ENCODE results near the gene TULP4. TPM values are rescaled to one million over a fixed set of nuclear protein-coding genes. Genes with fewer than 3 reads are reported as not detected.

Gene TULP4
- total RNA-seq, 1 donor from 2014 or later: 105 TPM

DNA sequence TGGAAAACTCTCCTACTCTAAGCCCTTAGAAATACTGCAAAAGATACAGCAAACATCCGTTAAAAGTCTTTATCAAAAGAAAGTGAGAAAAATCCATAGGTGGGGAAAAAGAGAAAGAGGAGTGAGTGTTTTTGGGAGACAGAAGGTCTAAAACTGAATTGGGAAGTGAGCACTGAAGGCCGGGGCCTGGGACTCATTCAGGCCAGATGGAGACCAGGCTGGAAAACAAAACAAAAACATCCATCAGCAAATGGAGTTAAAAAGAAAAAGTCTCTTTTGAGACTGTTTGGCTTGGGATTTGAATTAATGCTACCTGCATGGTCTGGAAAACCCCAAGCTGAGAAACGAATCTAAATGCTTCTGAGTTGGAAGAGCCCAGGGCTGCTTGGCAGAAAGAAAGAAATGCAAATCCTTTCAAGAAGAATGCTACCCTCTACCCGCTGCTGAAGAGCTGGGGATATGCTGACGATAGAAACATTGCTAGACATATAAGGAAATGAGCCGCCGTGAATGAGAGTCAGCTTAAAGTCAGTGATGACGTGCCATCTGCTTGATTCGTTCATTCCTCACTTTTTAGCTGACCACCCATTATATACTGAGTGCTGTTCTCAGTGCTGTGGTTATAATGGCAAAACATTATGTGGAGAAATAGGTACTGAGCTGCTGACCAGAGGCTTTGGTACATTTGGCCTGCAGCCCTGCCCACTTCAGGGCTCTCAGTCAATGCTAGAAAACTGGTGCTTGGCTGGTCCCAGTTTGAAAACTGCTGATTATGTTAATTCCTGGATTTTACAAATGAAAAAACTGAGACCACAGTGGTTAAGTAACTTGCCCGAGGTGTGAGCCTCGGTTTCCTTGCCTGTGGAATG is 28.0 kb upstream of the TULP4 start:
- TF ChIP-seq, protein P1, sequence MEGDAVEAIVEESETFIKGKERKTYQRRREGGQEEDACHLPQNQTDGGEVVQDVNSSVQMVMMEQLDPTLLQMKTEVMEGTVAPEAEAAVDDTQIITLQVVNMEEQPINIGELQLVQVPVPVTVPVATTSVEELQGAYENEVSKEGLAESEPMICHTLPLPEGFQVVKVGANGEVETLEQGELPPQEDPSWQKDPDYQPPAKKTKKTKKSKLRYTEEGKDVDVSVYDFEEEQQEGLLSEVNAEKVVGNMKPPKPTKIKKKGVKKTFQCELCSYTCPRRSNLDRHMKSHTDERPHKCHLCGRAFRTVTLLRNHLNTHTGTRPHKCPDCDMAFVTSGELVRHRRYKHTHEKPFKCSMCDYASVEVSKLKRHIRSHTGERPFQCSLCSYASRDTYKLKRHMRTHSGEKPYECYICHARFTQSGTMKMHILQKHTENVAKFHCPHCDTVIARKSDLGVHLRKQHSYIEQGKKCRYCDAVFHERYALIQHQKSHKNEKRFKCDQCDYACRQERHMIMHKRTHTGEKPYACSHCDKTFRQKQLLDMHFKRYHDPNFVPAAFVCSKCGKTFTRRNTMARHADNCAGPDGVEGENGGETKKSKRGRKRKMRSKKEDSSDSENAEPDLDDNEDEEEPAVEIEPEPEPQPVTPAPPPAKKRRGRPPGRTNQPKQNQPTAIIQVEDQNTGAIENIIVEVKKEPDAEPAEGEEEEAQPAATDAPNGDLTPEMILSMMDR (IDR thresholded peaks at IDR 0.05; ENCODE audit: insufficient read depth, low read length, poor library complexity, severe bottlenecking): no peak
- no peaks in the 10 kb centered on the region for H3K27me3 ChIP-seq (ENCODE audit: control insufficient read depth, insufficient read depth, low read length)
- no peak overlapping the region for H3K4me3 ChIP-seq (ENCODE audit: low read depth, low read length)
- H3K36me3 ChIP-seq (ENCODE audit: control insufficient read depth, insufficient read depth, low read length): no peaks in the 10 kb centered on the region
- no peak for DNase-seq (ENCODE audit: low read depth)

DNA sequence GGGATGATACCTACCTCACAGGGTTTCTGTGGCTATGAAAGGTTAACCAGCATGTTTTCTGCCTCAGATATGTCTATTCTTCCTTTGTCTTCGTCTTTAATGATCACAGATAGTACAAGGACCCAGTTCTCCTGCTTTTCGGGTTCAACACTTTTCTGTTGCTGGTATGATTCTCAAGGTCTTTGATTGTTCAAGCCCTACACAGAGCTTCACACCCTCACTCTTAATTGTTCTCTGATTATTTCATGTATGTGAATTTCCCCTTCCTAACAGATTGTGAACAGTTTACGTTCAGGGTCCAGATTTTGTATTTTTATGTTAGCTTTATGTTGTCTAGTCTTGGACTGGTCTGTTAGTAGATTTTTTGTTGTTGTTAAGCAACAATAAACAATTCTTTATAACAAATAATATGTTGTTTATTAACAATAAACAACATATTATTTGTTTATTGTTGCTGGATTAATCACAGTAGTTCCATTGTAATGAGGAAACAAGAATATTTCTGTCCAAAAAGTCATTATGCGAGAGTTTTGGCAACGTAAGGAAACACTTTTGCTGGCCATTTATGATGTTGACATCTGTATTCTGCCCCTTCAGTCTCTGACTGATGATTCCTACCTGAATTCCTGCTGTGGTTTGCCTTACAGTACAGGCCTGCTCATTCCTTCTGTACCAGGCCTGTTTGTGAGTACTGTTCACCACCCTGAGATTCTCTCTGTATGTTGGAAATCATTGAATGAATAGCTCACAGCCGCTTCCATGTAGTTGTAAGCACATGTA is 27.2 kb upstream of the TULP4 start:
- Histone ChIP-seq H3K27me3 (ENCODE audit: control insufficient read depth, insufficient read depth, low read length) (no peaks in the 10 kb centered on the region), H3K36me3 (ENCODE audit: control insufficient read depth, insufficient read depth, low read length) (no peaks in the 10 kb centered on the region), H3K4me3 (ENCODE audit: low read depth, low read length) (no peak overlapping the region)
- TF ChIP-seq, protein P1 (IDR thresholded peaks at IDR 0.05; ENCODE audit: insufficient read depth, low read length, poor library complexity, severe bottlenecking): no peak
- DNase-seq (ENCODE audit: low read depth): no peak

DNA sequence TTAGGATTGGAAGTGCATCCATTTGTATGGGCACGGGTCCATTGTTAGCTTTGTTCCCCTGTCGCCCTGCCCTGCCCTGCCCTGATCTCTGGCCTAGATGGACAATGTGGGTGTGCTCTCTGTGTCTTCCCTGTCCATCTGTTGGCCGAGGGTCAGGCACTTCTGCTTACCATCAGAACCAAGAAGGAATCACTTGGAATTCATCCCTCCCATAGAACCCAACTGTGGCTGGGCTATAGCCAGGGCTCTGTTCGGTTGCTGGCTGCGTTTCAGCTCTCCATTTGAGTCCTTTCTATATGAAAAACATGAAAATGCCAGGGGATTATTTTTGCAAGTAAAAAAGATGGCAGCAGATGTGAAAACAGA is 26.6 kb upstream of the TULP4 start:
- Histone ChIP-seq H3K36me3 (ENCODE audit: control insufficient read depth, insufficient read depth, low read length) (no peaks in the 10 kb centered on the region), H3K4me3 (ENCODE audit: low read depth, low read length) (no peak overlapping the region), H3K27me3 (ENCODE audit: control insufficient read depth, insufficient read depth, low read length) (no peaks in the 10 kb centered on the region)
- DNase-seq (ENCODE audit: low read depth): no peak
- TF ChIP-seq, protein P1 (IDR thresholded peaks at IDR 0.05; ENCODE audit: insufficient read depth, low read length, poor library complexity, severe bottlenecking): no peak

DNA sequence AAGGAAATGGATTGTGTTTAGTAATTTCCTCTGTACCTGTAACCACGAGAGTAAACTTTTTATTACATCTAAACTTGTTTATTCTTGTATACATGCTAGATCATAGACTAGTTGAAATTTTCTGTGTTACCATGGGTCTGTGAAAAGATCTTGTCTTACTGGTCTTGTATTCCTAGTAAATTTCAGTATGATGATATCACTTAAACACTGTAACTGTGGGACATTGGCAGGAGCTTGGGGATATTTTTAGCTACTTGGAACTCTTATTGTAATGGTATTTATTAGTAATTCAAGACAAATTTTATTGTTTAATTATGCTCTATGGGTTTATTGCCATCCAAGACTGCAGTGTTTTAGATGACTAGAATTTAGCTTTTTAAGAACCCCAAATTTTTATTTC is 25.9 kb upstream of the TULP4 start:
- no peaks in the 10 kb centered on the region for H3K27me3 ChIP-seq (ENCODE audit: control insufficient read depth, insufficient read depth, low read length)
- TF ChIP-seq, protein P1 (IDR thresholded peaks at IDR 0.05; ENCODE audit: insufficient read depth, low read length, poor library complexity, severe bottlenecking): no peak
- no peak for DNase-seq (ENCODE audit: low read depth)

DNA sequence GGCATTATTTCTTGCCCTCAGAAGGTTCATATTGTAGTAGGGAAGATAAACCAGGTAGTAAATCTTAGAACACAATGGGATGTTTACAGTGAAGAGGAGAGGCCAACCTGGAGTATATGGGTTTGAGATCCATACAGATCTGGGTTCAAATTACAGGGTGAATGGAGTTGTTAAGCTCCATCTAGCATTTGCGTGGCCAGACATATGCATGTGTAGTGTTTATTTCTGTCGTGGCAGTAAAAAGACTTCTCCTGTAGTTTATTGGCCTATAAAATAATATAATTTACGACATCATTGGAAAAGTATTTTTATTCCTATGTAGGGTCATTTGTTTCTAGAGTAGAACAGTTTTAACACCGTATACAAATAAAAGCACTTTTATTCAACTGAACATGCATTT is 25.2 kb upstream of the TULP4 start:
- Histone ChIP-seq H3K4me3 (ENCODE audit: low read depth, low read length) (no peak overlapping the region), H3K27me3 (ENCODE audit: control insufficient read depth, insufficient read depth, low read length) (no peaks in the 10 kb centered on the region), H3K36me3 (ENCODE audit: control insufficient read depth, insufficient read depth, low read length) (no peaks in the 10 kb centered on the region)
- DNase-seq (ENCODE audit: low read depth): no peak
- TF ChIP-seq, protein P1 (IDR thresholded peaks at IDR 0.05; ENCODE audit: insufficient read depth, low read length, poor library complexity, severe bottlenecking): no peak

More for the DNA sequence above, 25.9 kb upstream of the TULP4 start:
- no peaks in the 10 kb centered on the region for H3K36me3 ChIP-seq (ENCODE audit: control insufficient read depth, insufficient read depth, low read length)
- no peak overlapping the region for H3K4me3 ChIP-seq (ENCODE audit: low read depth, low read length)

Measured in kidney epithelial cell (primary cell).